NAMALWA (cell line): ENCODE data around the gene FUOM.
A peak's percentile ranks its signal among the peaks of the same experiment; 100 is the strongest.

Experiments used
- DNase-seq: peaks from one replicate; pipeline ENCODE4 v3.0.0-alpha.2; 2015; ENCODE audit warnings: low spot score

FUOM gene

DNA sequence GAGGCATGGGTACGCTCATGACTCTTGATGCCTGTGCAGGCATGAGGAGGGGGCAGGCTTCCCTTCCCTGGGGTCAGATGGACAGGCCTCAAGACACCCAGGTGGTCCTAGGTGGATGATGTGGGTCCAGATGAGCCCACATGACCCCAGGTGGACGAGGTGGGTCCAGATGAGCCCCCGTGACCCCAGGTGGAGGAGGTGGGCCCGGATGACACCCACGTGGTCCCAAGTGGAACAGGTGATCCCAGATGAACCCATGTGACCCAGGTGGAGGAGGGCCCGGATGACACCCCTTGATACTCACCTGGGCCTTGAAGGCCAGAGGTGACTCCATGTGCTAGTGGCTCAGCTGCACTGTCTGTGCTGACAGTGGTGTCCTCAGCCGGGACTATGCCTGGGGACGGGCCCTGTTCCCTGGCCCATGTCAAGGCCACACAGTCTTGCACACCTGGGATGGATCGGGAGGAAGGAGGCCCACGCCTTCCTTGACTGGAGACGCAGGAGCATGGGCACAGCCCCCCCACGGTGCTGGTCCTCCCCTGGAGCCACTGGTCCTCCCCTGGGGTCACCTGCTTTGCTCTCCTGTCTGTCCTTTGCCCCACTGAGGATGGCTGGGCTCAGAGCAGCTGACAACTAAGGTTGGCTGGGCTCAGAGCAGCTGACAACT, 7.4 kb downstream of the FUOM start:
- no peak for DNase-seq

DNA sequence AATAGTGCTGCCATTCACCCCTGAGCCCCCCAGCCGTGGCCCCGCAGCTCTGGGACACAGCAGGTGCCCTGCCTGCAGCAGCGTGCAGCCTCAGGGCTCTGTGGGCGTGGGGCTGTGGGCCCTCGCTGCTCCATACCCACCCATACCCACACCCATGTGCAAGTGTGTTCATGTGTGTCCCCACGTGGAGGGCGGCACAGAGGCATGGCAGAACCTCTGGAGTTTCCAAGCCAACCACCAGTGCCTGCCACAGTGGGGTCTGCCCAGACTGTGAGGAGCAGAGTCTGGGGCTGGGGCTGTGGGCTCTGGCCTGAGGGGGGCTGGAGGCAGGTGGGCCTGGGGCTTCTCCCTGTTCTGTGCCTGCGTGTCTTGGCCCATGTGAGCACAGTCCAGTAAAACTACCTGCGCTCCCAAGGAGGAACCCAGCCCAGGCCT, 8.2 kb downstream of the FUOM start:
- no peak for DNase-seq

DNA sequence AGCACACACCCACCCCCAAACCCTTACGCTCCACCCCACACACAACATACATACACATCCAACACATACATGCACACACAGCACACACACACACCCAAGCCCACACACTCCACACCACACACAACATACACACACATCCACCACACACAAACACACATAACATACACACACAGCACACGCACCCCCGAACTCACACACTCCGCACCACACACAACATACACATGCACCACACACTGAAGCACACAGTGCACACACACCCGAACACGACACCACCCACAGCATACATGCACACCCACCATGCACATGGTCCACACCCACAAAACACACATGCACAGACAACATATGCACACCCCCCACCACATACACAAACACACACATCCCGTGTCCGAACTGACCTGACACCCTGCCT, 8.7 kb downstream of the FUOM start:
- no peak for DNase-seq

DNA sequence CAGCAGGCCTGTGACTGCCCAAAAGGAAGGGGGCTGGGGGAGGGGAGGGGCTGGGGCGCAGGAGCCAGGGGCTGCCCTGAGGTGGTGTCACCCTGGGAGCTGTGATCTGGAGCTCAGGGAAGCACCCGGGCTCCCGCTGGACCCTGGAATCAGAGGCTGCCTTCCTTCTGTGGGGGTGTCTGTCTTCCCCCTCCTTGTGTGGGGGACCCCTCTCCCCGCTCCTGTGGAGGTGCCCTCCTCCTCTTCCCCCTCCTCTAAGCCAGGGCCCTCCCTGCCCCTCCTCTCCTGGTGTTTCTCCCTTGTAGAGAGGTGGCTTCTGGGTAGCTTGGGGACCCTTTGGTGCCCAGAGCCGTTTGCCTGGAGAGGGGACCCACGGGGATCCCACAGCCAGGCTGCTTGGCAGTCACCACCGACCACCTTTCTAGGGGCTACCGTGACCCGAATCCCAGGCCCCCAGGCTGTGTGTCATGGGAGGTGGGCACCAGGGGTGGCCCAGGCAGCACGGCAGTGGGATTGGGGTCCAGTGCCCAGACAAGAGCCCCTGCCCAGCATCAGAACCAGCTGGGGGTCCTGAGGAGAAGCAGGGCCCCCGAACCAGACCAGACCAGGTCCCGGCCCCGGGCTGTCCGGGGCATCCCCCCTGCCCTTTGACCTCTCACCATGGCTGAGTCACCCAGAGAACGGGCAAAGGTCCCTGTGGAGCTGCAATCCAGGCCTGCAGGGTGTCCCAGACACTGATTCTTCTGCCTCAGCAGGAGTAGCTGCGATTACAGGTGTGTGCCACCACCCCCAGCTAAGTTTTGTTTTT, 9.9 kb downstream of the FUOM start:
- no peak for DNase-seq

DNA sequence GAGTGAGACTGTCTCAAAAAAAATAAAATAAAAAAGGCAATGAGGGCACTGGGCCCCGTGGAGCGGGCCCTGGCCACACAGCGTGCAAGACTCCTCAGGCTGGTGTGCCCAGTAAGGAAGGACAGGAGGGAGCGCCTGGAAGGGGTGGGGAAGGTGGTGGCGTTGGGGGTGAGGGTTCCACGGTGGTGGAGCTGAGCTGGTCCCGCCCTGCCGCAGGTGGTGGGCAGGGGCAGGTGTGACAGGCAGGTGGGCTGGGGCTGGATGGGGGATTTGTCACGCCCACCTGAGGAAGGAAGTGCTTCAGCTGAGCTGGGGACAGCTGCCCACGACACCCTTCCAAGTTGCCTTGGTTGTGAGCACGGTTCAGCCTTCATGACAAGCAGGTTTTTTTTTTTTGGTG, 11.4 kb downstream of the FUOM start:
- no peak for DNase-seq

DNA sequence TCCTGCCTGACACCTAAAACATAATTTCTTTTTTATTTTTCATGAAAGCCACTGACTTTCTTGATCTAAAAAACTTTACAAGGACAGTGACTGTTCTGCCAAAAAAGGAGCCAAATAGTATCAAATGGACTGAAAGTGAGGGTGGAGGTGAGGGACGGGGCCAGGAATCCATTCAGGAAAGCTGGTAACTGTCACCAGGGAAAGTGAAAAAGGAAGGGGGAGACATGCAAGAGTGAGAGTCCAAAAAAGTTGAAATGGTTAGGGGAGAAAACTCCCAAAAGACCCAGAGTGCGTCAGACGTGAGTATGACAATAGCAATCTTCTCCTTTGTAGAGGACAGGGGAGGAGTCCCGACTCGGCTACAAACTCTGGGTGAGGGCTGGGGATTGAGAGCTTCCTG, 13.6 kb downstream of the FUOM start:
- no peak for DNase-seq

DNA sequence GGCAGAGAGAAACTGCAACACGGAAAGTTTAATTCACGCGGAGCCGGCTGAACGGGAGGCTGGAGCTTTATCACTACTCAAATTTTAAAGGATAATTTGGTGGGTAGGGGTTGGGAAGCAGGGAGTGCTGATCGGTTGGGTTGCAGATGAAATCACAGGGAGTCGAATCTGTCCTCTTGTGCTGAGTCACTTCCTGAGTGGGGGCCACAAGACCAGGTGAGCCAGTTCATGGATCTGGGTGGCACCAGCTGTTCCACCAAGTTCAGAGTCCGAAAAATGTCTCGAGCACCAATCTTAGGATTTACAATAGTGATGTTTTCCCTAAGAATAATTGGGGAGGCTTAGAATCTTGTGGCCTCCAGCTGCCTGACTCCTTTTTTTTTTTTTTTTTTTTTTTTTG, 14.3 kb downstream of the FUOM start:
- no peak for DNase-seq

DNA sequence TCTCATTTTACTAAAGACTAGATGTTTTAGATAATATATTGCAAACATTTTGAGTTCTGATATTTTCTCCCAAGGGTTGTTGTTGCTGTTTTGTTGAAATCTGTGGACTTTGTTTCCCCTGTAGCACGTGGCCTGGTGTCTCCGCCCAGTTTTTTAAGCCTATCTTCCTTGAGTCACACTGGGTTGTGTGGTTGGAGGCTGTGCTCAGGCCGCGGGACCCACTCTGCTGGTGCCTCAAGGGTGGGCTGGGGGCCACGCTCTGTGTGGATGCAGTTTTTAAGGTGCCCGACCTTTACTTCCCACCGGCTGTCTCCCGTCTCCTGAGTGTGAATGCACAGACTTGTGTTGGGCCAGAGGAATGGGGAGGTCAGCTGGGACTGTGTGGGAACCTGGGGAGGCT, 14.9 kb downstream of the FUOM start:
- DNase-seq, result no peak

DNA sequence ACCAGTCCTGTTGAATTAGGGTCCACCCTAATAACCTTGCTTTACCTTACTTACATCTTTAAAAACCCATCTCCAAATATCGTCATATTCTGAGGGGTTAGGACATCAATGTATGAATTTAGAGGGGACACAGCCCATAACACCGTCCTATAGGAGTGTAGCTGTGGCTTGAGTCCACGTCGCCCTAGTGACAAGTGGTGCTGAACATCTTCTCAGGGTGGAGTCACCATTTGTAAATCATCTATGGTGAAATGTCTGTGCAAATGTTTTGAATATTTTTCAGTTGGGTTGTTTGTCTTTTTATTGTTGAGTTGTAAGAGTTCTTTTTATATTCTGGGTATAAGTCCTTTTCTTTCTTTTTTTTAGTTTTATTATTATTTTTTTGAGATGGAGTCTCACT, 15.8 kb downstream of the FUOM start:
- no peak for DNase-seq

DNA sequence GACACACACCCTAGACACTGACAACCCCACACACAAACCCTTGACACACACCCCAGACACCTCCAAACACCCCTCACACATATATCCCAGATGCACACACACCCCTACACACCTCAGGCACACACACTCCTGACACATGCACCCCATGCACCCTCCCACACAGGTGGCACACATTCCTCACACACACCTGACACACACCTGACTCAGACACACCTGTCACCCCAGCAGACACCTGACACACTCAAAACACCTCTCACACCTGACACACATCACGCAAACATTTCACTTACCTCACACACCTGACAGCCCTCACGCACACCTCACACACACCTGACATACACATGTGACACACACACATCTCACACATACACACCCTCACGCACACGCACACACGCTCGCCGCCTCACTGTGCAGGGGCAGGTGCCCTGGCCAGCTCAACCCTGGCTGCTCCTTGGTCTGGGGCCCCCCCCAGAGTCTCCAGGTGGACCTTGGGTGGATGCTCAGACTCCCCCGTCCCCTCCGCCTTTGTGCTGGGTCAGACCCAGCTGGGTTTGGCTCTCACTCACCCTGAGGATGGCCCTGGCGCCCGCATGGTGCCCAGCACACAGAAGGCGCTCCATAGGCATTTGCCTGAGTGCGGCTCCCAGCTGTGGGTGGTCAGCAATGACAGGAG, 18.0 kb downstream of the FUOM start:
- DNase-seq, result no peak

DNA sequence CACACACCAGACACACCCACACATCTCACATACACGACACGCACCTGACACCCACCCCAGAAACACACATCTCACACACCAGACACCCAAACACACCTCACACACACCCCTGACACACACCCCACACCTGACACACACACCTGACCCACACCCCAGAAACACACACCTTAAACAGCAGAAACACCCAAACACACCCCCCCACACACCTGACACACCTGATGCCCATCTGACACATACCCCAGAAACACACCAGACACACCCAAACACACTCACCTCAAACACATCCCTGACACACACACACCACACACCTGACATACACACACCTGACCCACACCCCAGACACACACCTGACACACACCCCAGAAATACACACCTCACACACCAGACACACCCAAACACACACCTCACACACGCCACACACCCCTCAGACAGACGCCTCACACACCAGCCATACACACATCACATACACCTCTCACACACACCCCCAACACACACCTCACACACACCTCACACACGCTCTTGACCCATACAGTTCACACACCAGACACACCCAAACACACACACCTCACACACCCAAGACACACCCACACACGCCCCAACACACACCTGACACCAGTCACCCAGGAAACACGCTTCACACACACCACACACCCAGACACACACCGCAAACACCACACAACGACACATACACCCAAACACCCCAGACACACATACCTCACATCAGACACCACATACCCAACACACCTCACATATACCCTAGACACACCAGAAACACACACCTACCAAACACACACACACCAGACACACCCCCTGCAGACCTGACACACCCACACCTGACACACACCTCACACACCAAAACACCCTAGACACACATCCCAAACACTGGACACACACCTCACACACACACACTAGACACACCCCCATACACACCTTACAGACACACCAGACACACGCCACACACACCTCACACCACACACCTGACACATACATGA, 19.4 kb downstream of the FUOM start:
- no peak for DNase-seq

DNA sequence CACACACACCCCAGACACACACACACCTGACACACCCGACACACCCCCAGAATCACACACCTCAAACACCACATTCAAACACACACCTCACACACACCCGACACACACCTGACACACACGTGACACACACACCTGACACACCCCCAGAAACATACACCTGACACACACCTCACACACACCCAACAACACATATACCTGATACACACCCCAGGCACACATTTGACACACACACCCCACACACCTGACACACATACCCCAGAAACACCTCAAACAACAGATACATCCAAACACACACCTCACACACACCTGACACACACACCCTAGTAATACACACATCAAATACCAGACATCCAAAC, 20.5 kb downstream of the FUOM start:
- no peak for DNase-seq

DNA sequence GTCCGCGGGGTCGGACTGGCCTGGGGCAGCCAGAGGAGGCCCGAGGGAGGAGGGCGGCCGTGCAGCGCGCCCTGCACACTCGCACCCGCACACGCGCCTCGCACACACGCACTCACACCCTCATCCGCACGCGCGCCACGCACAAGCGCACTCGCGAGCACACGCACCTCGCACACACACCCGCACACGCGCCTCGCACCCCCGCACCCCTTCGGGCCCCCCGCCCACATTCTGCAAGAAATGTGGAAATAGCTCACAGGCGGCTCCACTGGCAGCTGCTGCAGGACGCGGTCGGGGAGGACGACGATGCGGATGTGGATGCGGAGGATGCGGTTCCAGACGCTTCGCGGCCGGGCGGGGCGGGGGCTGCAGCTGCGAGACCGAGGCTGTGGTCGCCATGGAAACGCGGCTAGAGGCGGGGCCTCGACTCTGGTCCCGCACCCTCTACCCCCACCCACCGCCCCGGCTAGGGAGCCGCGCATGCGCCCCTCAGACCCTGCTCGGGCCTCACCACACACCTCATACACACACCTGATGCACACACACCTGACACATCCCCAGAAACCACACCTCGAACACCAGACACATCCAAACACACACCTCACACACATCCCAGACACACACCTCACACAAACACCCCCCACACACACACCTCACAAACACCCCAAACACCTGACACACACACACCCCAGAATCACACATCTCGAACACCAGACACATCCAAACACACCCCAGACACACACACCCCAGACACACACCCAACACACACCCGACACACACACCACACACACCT, 21.0 kb downstream of the FUOM start, which contains the start of gene CALY:
TSS of gene CALY (minus strand) at position 320 of the 793 bp plus-strand sequence. CDS start 7,907 bp downstream, outside the sequence.
- DNase-seq, result peak; percentile 40

DNA sequence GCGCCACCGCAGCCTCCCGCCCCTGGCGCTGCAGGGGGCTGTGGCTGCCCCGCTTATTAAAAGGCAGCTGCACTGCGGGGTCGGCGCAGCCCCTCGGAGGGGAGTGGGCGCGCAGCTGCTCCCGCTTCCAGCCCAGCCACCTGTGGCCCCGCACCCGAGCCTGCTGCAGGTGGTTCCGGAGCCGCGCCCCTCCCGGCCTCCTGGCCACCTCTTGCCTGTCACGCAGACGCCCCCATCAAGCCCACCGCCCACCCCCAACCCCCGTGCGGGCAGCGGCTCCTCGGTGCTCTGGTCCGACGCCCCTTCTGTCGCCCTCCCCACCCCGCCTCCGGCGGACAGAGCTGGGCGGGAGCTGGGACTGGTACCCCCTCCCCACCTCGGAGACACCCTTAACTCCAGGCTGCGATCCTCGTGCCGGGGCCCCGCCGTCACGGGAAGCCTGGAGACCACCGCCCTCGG, 21.7 kb downstream of the FUOM start:
- DNase-seq, result no peak

DNA sequence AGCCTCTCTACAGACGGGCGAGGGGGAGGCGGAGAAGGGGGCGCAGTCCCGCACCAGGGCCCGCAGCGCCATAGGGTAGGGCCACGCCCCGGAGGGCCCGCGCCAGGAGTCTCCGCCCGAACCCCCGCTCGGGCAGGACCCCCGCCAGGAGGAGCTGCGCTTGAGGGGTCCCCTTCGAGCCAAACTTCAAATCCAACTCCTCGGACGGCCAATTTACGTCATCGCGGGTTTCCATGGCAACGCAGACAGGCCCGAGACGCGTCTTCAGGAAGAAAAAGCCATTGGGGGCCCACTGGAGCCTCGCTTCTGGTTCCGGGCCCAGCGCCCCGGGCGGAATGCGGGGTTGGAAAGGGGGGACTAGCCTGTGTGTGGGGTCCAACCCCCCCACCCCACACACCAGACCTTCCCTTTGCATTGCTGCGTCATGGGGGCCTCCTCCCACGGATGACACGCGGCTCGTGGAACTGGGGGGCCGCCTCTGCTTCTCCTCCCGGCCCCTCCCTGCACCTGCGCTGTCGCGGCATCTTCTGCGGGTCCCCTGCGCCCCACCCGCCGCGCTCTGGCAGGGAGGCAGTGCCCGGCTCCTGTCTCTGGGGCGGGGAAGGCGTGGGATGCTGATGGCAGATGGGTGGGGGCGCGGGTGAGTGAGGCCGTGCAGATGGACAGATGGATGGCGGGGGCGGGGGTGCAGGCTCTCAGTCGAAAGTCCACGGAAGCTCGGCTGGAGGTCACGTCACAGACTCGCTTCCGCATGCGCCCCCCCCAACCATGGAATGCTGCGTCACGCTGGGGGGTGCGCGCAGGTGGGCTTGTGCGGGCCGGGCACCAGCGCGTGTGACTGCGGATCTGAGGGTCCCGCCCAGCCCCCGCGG, 22.3 kb downstream of the FUOM start:
- DNase-seq, result no peak

DNA sequence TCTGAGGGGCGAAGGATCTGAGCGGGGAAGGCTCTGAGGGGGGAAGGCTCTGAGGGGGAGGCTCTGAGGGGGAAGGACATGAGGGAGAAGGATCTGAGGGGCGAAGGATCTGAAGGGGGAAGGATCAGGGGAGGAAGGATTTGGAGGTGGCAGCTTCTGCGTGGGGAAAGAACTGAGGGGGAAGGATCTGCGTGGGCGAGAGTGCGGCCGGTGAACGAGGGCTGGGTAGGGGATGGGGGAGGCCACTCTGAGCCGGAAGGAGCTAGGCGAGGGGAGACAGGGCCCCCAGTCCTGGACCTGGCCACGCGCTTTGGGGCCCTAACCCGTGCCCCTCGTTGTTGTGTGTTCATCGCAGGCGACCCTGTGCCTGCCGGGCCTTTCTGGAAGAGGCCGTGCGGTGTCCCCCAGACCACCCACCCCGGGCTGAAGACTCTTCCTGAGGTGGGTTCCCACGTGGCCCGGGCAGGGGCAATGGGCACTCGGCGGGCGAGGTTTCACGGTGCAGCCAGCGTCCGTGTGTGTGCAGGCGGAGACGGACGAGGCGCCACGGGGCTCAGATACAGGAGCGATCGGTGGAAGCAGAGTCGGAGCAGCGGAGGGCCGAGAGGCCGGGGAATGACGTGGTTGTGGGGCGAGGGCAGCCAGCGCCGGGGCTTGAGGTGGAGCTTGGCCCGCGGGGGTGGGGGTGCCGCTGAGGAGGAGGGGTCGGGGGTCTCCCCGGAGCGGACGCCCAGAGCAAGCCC, 23.1 kb downstream of the FUOM start:
- no peak for DNase-seq

DNA sequence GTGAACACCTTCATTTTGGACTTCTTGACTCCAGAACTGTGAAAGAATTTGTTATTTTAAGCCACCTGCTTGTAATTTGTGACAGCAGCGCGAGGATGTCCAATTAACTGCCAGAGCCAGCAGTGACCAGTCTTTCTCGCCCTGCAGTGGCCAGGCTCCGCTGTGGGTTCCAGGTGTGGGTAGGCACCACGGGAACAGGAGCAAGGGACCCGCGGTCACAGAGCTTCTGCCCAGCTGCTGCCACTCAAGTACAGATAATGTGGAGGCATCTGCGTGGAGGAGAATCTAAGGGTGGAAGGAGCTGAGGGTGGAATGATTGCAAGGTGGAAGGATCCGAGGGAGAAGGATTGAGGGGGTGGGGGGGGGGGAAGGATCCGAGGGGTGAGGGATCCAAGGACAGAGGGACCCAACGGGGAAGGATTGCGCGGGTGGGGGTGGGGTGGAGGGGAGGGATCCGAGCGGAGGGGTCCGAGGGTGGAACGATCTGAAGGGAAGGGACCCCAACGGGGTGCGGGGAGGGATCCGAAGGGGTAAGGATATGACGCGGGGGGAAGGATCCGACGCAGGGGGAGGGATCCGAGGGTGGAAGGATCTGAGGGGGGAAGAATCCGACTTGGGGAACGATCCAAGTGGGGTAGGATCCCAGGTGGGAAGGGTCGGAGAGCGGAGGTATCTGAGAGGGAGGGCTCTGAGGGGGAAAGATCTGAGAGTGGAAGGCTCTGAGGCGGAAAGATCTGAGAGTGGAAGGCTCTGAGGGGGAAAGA, 24.7 kb downstream of the FUOM start:
- DNase-seq, result no peak

DNA sequence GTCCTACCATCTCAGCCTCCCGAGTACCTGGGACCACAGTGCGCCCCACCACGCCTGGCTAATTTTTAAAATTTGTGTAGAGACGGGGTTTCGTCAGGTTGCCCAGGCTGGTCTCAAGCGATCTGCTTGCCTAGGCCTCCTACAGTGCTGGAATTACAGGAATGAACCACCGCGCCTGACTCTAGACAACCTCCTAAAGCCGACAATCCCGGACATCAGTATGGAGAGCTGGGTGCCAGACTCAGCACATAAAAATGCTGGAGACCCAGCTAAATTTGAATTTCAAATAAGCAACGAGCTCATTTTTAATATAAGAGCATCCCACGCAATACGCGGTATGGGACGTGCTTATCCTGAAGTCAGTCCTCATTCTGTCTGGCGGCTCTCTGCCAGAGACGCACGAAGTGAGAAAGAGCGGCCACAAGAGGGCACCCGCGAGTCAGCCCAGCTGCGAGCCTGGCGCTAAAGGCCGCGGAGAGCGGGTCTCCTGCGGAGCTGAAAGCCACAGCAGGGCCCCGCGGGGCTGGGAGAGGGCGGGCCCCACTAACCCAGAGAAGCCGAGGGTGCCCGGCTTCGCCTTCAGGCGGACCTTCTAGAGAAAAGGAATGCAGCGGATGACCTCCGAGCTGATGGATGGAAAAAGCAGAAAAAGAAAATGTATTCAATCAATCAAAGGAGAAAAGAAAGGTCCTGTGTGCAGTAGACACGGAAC, 28.2 kb downstream of the FUOM start:
- DNase-seq, result peak; percentile 90
